EH (cell line): ENCODE results near the gene RLBP1.

Experiments
- DNase-seq: peaks from one replicate; pipeline ENCODE4 v3.0.0-alpha.2; 2015; ENCODE audit warnings: low read depth

RLBP1 gene

GRCh38 chr15:89178307-89178977, 42.9 kb downstream of the RLBP1 start:
- peak; percentile 13 for DNase-seq

GRCh38 chr15:89177633-89178306, 43.6 kb downstream of the RLBP1 start:
- DNase-seq: peak; percentile 81

- DNase-seq: no peak
These were observed 44.3 kb downstream of the RLBP1 start for GRCh38 chr15:89177116-89177515.

GRCh38 chr15:89175617-89176191, 45.7 kb downstream of the RLBP1 start:
- no peak for DNase-seq

GRCh38 chr15:89174476-89174875, 46.9 kb downstream of the RLBP1 start:
- peak; percentile 6 for DNase-seq

- DNase-seq: no peak
These were observed 48.5 kb downstream of the RLBP1 start for GRCh38 chr15:89172921-89173320.

- peak; percentile 52 for DNase-seq
These were observed 50.0 kb downstream of the RLBP1 start for GRCh38 chr15:89171136-89172072.

GRCh38 chr15:89170364-89170763, 51.0 kb downstream of the RLBP1 start:
- DNase-seq: no peak

GRCh38 chr15:89168316-89168833, 53.0 kb downstream of the RLBP1 start:
- no peak for DNase-seq

GRCh38 chr15:89167267-89168176, 53.9 kb downstream of the RLBP1 start:
- DNase-seq: peak; percentile 59

- DNase-seq: peak; percentile 47
These were observed 55.7 kb downstream of the RLBP1 start for GRCh38 chr15:89165677-89166076.

GRCh38 chr15:89164712-89165211, 56.6 kb downstream of the RLBP1 start:
- DNase-seq: no peak

- no peak for DNase-seq
These were observed 57.9 kb downstream of the RLBP1 start for GRCh38 chr15:89163271-89164055.

- no peak for DNase-seq
These were observed 59.7 kb downstream of the RLBP1 start for GRCh38 chr15:89161666-89162065.
